GM21381 (cell line): ENCODE results near the gene GPC5.

ENCODE experiments used
- ATAC-seq: cut with Tn5 transposase; IDR thresholded peaks from one replicate; pipeline ENCODE4 v1.9.1; 2021; ENCODE audit warnings: mild to moderate bottlenecking, moderate library complexity; ENCODE audit not compliant: unreplicated experiment

The GPC5 gene

GRCh38 chr13:91701975-91702374, 303.6 kb downstream of the GPC5 start:
- ATAC-seq: no peak

- no peak for ATAC-seq
Observed at GRCh38 chr13:91702411-91702810, 304.0 kb downstream of the GPC5 start.

GRCh38 chr13:91704398-91704797, 306.0 kb downstream of the GPC5 start:
- no peak for ATAC-seq

GRCh38 chr13:91708558-91708957, 310.1 kb downstream of the GPC5 start:
- no peak for ATAC-seq

GRCh38 chr13:91709180-91709579, 310.8 kb downstream of the GPC5 start:
- ATAC-seq: no peak

- ATAC-seq: no peak
Observed at GRCh38 chr13:91710733-91711132, 312.3 kb downstream of the GPC5 start.

GRCh38 chr13:91714855-91715254, 316.4 kb downstream of the GPC5 start:
- ATAC-seq: no peak

- ATAC-seq: no peak
Observed at GRCh38 chr13:91716436-91717065, 318.1 kb downstream of the GPC5 start.

- no peak for ATAC-seq
Observed at GRCh38 chr13:91719033-91719432, 320.6 kb downstream of the GPC5 start.

GRCh38 chr13:91721413-91721812, 323.0 kb downstream of the GPC5 start:
- no peak for ATAC-seq

- ATAC-seq: no peak
Observed at GRCh38 chr13:91722267-91722884, 324.0 kb downstream of the GPC5 start.

GRCh38 chr13:91724591-91724990, 326.2 kb downstream of the GPC5 start:
- no peak for ATAC-seq

GRCh38 chr13:91725646-91726045, 327.2 kb downstream of the GPC5 start:
- no peak for ATAC-seq

- ATAC-seq: no peak
Observed at GRCh38 chr13:91726671-91727070, 328.2 kb downstream of the GPC5 start.

GRCh38 chr13:91729859-91730258, 331.4 kb downstream of the GPC5 start:
- ATAC-seq: no peak

- no peak for ATAC-seq
Observed at GRCh38 chr13:91739751-91740150, 341.3 kb downstream of the GPC5 start.

GRCh38 chr13:91740756-91741155, 342.3 kb downstream of the GPC5 start:
- no peak for ATAC-seq

- ATAC-seq: no peak
Observed at GRCh38 chr13:91741925-91742324, 343.5 kb downstream of the GPC5 start.

GRCh38 chr13:91744284-91744683, 345.9 kb downstream of the GPC5 start:
- ATAC-seq: no peak

GRCh38 chr13:91745967-91746366, 347.5 kb downstream of the GPC5 start:
- ATAC-seq: no peak

GRCh38 chr13:91747186-91747585, 348.8 kb downstream of the GPC5 start:
- no peak for ATAC-seq

GRCh38 chr13:91748416-91749089, 350.1 kb downstream of the GPC5 start:
- no peak for ATAC-seq
